Ascending aorta (tissue), 2 donors: ENCODE results near the gene EXOC7. TPM values are rescaled to one million over a fixed set of nuclear protein-coding genes. Genes with fewer than 3 reads are reported as not detected.

ENCODE experiments used
- DNase-seq, 2 donors: peaks; one replicate each; pipeline ENCODE4 v3.0.0-alpha.2; 2019; ENCODE audit warnings: low spot score in 2 of 2
- H3K27ac ChIP-seq, 2 donors: fragments of 200-600 bp; sonication (generic); one replicate each; pipeline ENCODE4 v1.5.1; 2016 to 2017; ENCODE audit warnings: mild to moderate bottlenecking in 1 of 2
- H3K27me3 ChIP-seq: fragments of 200-600 bp; sonication (generic); one replicate; pipeline ENCODE4 v1.5.1; 2017
- H3K36me3 ChIP-seq, 2 donors: fragments of 200-600 bp; sonication (generic); one replicate each; pipeline ENCODE4 v1.5.1; 2016
- H3K4me1 ChIP-seq, 2 donors: fragments of 200-600 bp; sonication (generic); one replicate each; pipeline ENCODE4 v1.5.1; 2016 to 2017; ENCODE audit warnings: mild to moderate bottlenecking in 1 of 2
- H3K4me3 ChIP-seq, 2 donors: fragments of 200-600 bp; sonication (generic); one replicate each; pipeline ENCODE4 v1.5.1; 2016 to 2017; ENCODE audit warnings: mild to moderate bottlenecking in 1 of 2
- H3K9me3 ChIP-seq, 2 donors: fragments of 200-600 bp; sonication (generic); one replicate each; pipeline ENCODE4 v1.5.1; 2016
- CTCF ChIP-seq, 3 experiments: fragments of 200-600 bp in 2 of 3; fragments of 450-650 bp in 1 of 3; sonication (generic) in 2 of 3; IDR thresholded peaks; one replicate each; pipeline ENCODE4 v1.5.1; 2016 to 2019; ENCODE audit warnings: antibody characterized with exemption in 3 of 3, mild to moderate bottlenecking in 1 of 3, moderate library complexity in 1 of 3
- intact Hi-C: fragments of 100-400 bp; cut with DNase I; formaldehyde crosslinking; loops from one replicate; pipeline ENCODE4 v1.15.1; 2023
- total RNA-seq: library from RNA; depleted of rRNA; stranded (reverse); fragments of >200 nt; gene quantifications from one replicate; pipeline ENCODE4 v1.1.0, GENCODE V29; 2016

The EXOC7 gene
- total RNA-seq, 1 donor from 2014 or later, result 123 TPM

DNA sequence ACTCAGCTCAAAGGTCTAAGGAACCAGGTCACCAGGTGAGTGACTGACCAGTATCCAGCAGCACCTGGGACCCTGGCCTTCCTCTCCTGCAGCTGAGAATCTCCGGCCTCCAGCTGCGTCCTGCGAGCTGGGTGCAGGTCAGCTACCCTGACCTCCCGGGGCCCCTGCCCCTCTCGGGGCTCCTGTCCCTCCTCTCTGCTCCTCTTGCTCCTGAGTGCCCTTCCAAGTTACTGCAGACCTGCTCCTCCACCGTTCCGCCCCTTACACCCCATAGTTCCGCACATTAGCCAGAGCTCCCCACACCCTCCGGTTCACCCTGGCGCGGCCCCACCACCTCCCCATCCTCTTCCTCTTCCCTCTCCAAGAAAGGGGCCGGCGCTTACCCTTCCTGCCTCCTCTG, 26.9 kb upstream of the EXOC7 start:
- DNase-seq, result no peak
- Histone ChIP-seq H3K9me3 (no peaks in the 10 kb centered on the region), H3K4me1 (no peaks in the 10 kb centered on the region), H3K27ac (no peak overlapping the region), H3K27me3 (no peaks in the 10 kb centered on the region), H3K4me3 (no peak overlapping the region), H3K36me3 (no peaks in the 10 kb centered on the region)
- no peak for TF ChIP-seq CTCF (IDR thresholded peaks at IDR 0.05)
- intact Hi-C loops, result no loop called here

- no peak for TF ChIP-seq CTCF (IDR thresholded peaks at IDR 0.05)
- Histone ChIP-seq H3K27me3 (no peaks in the 10 kb centered on the region), H3K27ac (no peak overlapping the region), H3K36me3 (no peaks in the 10 kb centered on the region), H3K4me1 (peaks cover 7% of the 10 kb centered on the region in 2 donors), H3K9me3 (no peaks in the 10 kb centered on the region), H3K4me3 (no peak overlapping the region)
- intact Hi-C loops, result no loop called here
- no peak for DNase-seq
These were observed 22.3 kb upstream of the EXOC7 start for GRCh38 chr17:76125922-76126321.

GRCh38 chr17:76125391-76125675, 21.7 kb upstream of the EXOC7 start:
- intact Hi-C loops, result no loop called here
- Histone ChIP-seq H3K9me3 (no peaks in the 10 kb centered on the region), H3K27ac (no peak overlapping the region), H3K36me3 (no peaks in the 10 kb centered on the region), H3K4me1 (peaks cover 7% of the 10 kb centered on the region in 2 donors), H3K4me3 (no peak overlapping the region), H3K27me3 (no peaks in the 10 kb centered on the region)
- TF ChIP-seq CTCF (IDR thresholded peaks at IDR 0.05), result no peak
- DNase-seq, result no peak

DNA sequence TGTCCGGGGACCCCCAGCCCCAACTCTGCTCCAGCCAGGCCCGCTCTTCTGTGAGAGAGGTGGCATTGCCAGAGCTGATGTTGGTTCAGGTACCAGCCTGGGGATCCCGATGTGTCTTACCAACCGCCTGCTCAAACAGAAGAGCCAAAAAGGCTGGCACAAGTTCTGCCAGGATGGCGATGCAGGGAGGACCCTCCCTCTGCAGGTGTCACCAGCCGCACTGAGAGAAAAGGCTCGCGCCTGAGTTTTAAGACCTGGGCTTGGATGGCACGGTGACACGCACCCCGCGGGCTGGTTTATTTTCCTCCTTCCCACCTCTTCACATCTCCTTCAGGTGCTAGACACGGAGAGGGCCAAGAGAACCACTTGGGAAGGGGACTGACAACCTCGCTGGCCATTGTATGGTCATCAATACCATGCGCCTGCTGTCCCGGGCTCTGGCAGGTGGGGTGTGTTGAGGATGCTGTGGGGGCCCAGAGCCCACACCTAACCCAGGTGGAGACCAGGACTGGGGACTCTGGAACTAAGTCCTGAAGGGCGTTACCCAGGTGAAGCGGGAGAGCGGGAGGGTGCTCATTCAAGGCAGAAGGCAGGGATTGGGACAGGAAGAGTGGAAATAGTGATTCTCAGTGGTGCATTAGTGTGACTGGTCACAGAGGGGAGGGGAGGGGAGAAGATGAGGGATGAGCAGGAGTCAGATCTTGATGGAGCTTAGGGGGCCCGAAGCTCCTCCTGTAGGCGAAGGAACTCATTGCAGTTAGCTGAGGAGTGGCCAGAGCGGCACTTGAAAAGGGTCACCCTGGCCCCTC, 21.2 kb upstream of the EXOC7 start:
- Histone ChIP-seq H3K9me3 (no peaks in the 10 kb centered on the region), H3K36me3 (no peaks in the 10 kb centered on the region), H3K4me3 (no peak overlapping the region), H3K27me3 (no peaks in the 10 kb centered on the region), H3K4me1 (peaks cover 7% of the 10 kb centered on the region in 2 donors), H3K27ac (no peak overlapping the region)
- TF ChIP-seq CTCF (IDR thresholded peaks at IDR 0.05), result no peak
- intact Hi-C loops, result loop anchor here (5.0 kb wide), 1 partner anchor 173 kb away; no protein-coding TSS in a partner anchor
- DNase-seq, result no peak

- H3K36me3 ChIP-seq, result no peaks in the 10 kb centered on the region
- intact Hi-C loops, result loop anchor here (5.0 kb wide), 1 partner anchor 173 kb away; no protein-coding TSS in a partner anchor
- TF ChIP-seq CTCF (IDR thresholded peaks at IDR 0.05), result no peak
- no peak overlapping the region for H3K27ac ChIP-seq
- H3K27me3 ChIP-seq, result no peaks in the 10 kb centered on the region
- H3K4me1 ChIP-seq, result peaks cover 7% of the 10 kb centered on the region in 2 donors
- no peak for DNase-seq
- no peaks in the 10 kb centered on the region for H3K9me3 ChIP-seq
- no peak overlapping the region for H3K4me3 ChIP-seq
These were observed 20.4 kb upstream of the EXOC7 start for GRCh38 chr17:76123749-76124581.
